NCI-H2196 (cell line): ENCODE measurements around the gene DLGAP4.

Experiments used
- DNase-seq: peaks from one replicate; lab custom pipeline; 2025; ENCODE audit not compliant: unreplicated experiment; lab: John Stamatoyannopoulos, UW

DLGAP4 gene

GRCh38 chr20:36305602-36306551 is at the start of gene DLGAP4:
Gene DLGAP4 (plus strand): TSS chr20:36306339. CDS start chr20:36431718, 125,379 bp downstream.
- DNase-seq, result no peak

GRCh38 chr20:36259177-36260061 is 46.7 kb upstream of the DLGAP4 start:
- DNase-seq, result no peak

- DNase-seq, result no peak
These were observed 45.8 kb upstream of the DLGAP4 start for GRCh38 chr20:36260316-36260715.

GRCh38 chr20:36261389-36262105 is 44.6 kb upstream of the DLGAP4 start:
- DNase-seq, result no peak

GRCh38 chr20:36262440-36262839 is 43.7 kb upstream of the DLGAP4 start:
- DNase-seq, result no peak

GRCh38 chr20:36264426-36265246 is 41.5 kb upstream of the DLGAP4 start:
- DNase-seq, result no peak

- no peak for DNase-seq
These were observed 40.0 kb upstream of the DLGAP4 start for GRCh38 chr20:36266189-36266588.

GRCh38 chr20:36267605-36268381 is 38.3 kb upstream of the DLGAP4 start:
- DNase-seq, result no peak

- DNase-seq, result no peak
These were observed 37.4 kb upstream of the DLGAP4 start for GRCh38 chr20:36268440-36269342.

GRCh38 chr20:36269507-36269906 is 36.6 kb upstream of the DLGAP4 start:
- DNase-seq, result no peak

GRCh38 chr20:36270744-36271638 is 35.1 kb upstream of the DLGAP4 start:
- DNase-seq, result no peak

GRCh38 chr20:36271639-36272546 is 34.2 kb upstream of the DLGAP4 start:
- DNase-seq, result no peak

GRCh38 chr20:36272547-36273220 is 33.5 kb upstream of the DLGAP4 start:
- no peak for DNase-seq

- DNase-seq, result peak; percentile 6
These were observed 32.5 kb upstream of the DLGAP4 start for GRCh38 chr20:36273414-36274180.
